ENCODE data around the gene NCKAP5.

NCKAP5 gene

GRCh38 chr2:132677661-132678060 is 890.6 kb downstream of the NCKAP5 start:
- no peak for DNase-seq

- DNase-seq: no peak
Observed at GRCh38 chr2:132676999-132677398, 891.3 kb downstream of the NCKAP5 start.

- DNase-seq: no peak
Observed at GRCh38 chr2:132671151-132671835, 897.0 kb downstream of the NCKAP5 start.

GRCh38 chr2:132670496-132671150 is 897.6 kb downstream of the NCKAP5 start:
- DNase-seq: no peak

GRCh38 chr2:132669908-132670495 is 898.3 kb downstream of the NCKAP5 start, which contains the start of gene LYPD1:
TSS of gene LYPD1 (minus strand) at chr2:132670205. CDS start at chr2:132669932, 273 bp downstream.
- DNase-seq: no peak

- DNase-seq: no peak
Observed at GRCh38 chr2:132668987-132669907, 899.0 kb downstream of the NCKAP5 start.

GRCh38 chr2:132668189-132668823 is 900.0 kb downstream of the NCKAP5 start:
- no peak for DNase-seq

- no peak for DNase-seq
Observed at GRCh38 chr2:132667706-132668105, 900.6 kb downstream of the NCKAP5 start.

- no peak for DNase-seq
Observed at GRCh38 chr2:132665401-132666140, 902.7 kb downstream of the NCKAP5 start.

GRCh38 chr2:132664096-132664495 is 904.2 kb downstream of the NCKAP5 start:
- DNase-seq: no peak

- no peak for DNase-seq
Observed at GRCh38 chr2:132662732-132663131, 905.5 kb downstream of the NCKAP5 start.

- no peak for DNase-seq
Observed at GRCh38 chr2:132659331-132659730, 908.9 kb downstream of the NCKAP5 start.

GRCh38 chr2:132656266-132656975 is 911.8 kb downstream of the NCKAP5 start:
- no peak for DNase-seq

GRCh38 chr2:132654968-132655367 is 913.3 kb downstream of the NCKAP5 start:
- DNase-seq: no peak

GRCh38 chr2:132654335-132654734 is 913.9 kb downstream of the NCKAP5 start:
- no peak for DNase-seq

- no peak for DNase-seq
Observed at GRCh38 chr2:132652474-132652873, 915.8 kb downstream of the NCKAP5 start.

- no peak for DNase-seq
Observed at GRCh38 chr2:132651115-132652045, 916.9 kb downstream of the NCKAP5 start.

- DNase-seq: no peak
Observed at GRCh38 chr2:132646540-132647108, 921.6 kb downstream of the NCKAP5 start.

GRCh38 chr2:132645722-132646539 is 922.3 kb downstream of the NCKAP5 start:
- DNase-seq: no peak

Measured in NCI-H187 treated with DMSO at 0.1 percent for 48 hours (cell line).